GM19240 (cell line): Measurements from ENCODE around the gene MRPL41.
A peak's percentile ranks its signal among the peaks of the same experiment; 100 is the strongest.
"Not testable (repeated sequence)": the region's sequence is repeated elsewhere in the genome, so short reads cannot be mapped to it uniquely, and the experiment has no call there.

Experiments used
- DNase-seq: peaks from one replicate; pipeline ENCODE4 v3.0.0; 2011; ENCODE audit warnings: low spot score; ENCODE audit not compliant: insufficient read length

Gene MRPL41

GRCh38 chr9:137582286-137582860 lies 30.7 kb downstream of the MRPL41 start:
- no peak for DNase-seq

GRCh38 chr9:137583347-137583746 lies 31.7 kb downstream of the MRPL41 start:
- DNase-seq: no peak

DNA sequence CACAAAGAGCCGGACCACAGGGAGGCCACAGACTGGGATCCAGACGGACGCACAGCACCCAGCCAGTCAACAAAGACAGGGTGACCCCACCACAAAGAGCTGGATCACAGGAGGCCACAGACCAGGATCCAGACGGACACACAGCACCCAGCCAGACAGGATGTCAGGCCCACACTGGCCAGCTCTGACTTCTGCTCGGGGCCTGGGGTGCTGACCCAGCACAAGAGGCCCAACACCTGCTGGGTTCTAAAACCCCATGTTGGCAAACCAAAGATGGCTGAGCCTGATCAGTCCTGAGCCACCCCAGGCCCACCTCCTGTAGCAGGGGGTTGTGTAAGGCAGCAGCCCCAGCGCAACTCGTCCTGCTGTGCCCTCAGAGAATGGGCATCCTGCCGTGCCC lies 32.3 kb downstream of the MRPL41 start:
- no peak for DNase-seq

GRCh38 chr9:137586854-137587253 lies 35.2 kb downstream of the MRPL41 start:
- no peak for DNase-seq

DNA sequence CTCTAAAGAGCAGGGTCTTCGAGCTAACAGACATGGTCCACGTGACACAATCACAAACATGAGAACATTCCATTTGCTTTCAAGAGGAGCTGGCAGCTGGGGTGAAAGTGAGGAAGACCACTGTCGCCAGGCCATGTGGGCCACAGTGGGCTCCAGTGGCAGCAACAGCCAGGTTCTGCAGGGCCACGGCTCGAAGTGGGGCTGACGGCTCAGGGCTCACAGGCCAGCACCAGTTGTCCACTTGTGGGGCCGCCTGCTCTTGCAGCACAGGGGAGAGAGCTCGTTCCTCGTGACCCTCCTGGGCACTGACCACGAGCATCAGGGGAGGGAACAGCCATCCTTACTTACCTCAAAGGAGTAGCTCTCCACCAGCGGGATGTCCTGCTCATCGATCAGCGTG lies 36.6 kb downstream of the MRPL41 start:
- no peak for DNase-seq

DNA sequence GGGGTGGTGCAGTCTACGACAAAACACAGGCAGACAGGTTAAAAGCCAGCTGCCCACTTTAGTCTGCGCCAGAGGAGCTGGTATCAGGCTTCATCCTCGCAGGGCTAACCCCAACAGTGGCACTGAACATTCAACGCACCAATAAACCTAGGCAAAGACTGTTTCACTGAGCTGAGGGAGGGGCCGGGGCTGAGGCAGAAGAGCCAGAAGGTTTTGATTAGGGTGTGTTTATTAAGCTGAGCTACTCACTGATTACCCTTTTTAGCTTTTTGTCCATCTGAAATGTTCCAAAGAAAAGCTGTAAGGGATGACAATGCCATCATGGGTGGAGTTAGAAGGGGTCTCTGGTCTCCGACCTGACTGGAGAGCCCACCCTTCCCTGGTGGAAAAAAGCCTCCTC lies 37.2 kb downstream of the MRPL41 start:
- no peak for DNase-seq

DNA sequence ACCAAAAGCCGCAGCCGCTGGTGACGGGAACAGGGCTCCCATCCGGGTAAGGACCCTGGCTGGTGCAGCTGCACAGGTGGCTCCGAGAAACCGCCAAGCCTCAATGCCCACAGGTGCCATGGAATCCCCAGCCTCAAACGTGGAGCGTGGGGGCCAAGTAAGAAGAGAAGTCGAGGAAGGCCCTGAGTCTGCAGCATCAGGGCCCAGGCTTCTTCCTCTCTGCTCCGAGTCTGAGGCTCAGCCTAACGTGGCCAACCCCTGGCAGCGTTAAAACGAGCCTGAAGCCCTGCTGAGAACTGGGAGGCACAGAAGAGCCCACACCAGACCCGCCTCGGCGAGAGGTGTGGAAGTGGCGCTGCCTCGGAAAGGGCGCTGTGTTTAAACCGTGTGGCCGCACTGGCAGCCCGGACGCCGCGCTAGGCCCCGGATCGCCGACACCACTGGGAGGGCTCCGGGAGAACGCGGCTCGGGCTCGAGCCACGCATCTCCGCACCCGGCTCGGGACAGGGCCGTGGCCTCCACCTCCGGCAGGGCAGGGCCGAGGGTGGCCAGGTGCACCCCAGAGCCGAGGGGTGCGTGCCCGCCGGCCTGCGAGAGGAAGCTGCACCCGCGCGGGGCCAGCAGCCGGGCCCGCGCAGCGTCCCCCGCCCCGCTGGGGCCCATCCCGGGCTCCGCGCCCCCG lies 37.9 kb downstream of the MRPL41 start:
- no peak for DNase-seq

DNA sequence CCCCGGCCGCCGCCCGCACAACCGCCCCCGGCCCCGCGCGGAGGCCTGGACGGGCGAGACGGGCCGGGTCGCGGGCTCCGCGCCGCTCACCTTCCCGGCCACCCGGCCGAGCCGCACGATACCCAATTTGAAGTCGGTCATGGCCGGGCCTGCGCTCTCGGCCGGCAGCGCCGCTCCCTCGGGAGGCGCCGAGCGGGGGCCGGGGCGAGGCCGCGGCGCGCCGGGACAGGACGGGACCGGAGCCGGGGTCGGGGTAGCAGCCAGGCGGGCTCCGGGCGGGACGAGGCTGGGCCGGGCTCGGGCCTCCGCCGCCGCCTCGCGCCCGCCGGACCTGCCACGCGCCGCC lies 38.4 kb downstream of the MRPL41 start:
- no peak for DNase-seq

GRCh38 chr9:137590469-137591383 lies 39.0 kb downstream of the MRPL41 start, which contains the start of gene ZMYND19:
Gene ZMYND19, minus strand, starts transcription at chr9:137590512. Its CDS starts 249 bp downstream, at chr9:137590263.
- peak; percentile 98 for DNase-seq

DNA sequence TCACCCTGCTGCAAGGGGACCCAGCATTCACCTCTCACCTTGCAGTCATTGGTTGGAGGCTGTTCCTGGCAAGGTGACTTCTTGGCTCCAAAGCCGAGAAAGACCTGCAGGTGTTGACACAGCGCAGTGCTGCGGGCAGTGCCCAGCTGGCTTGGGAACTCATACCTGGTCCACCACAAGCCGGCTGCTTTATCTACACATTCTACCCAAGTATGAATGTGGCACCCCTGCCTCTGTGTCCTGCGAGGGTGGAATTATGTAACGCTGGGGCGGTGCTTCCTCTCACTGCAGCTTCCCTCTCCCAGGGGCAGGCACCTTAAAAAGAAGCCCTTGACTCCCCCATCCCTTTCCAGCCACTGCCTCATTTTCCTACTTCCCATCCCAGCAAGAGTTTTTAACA lies 41.1 kb downstream of the MRPL41 start:
- DNase-seq: no peak

DNA sequence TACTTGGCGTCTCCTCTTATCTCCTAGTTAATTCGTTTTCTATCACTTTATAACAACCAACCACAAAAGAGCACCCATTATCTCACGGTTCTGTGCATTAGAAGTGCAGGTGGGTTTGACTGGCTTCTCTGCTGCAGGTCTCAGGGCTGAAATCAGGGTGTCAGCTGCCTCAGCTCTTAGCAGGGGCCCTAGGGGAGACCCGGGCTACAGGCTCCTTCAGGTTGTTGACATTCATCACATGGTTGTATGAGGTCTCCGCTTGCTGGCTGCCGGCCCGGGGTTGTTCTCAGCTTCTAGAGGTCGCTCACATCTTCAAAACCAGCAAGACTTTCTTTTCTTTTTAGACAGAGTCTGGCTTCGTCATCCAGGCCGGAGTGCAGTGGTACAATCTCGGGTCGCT lies 41.5 kb downstream of the MRPL41 start:
- DNase-seq: no peak

DNA sequence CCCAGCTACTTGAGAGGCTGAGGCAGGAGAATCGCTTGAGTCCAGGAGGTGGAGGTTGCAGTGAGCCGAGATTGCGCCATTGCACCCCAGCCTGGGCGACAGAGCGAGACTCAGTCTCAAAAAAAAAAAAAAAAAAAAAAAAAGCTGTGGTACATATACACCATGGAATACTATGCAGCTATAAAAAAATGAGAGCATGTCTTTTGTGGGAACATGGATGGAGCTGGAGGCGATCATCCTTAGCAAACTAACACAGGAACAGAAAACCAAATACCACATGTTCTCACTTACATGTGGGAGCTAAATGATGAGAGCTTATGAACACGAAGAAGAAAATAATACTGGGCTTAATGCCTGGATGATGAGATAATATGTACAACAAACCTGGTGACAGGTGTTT lies 44.9 kb downstream of the MRPL41 start:
- DNase-seq: not testable (repeated sequence)

GRCh38 chr9:137598943-137599342 lies 47.3 kb downstream of the MRPL41 start:
- no peak for DNase-seq
